ENCODE data around the gene IL7R. TPM values are rescaled to one million over a fixed set of nuclear protein-coding genes. Genes with fewer than 3 reads are reported as not detected.
"Not testable (repeated sequence)": the region's sequence is repeated elsewhere in the genome, so short reads cannot be mapped to it uniquely, and the experiment has no call there.

The IL7R gene
- total RNA-seq, 1 experiment from 2014 or later: not detected

DNA sequence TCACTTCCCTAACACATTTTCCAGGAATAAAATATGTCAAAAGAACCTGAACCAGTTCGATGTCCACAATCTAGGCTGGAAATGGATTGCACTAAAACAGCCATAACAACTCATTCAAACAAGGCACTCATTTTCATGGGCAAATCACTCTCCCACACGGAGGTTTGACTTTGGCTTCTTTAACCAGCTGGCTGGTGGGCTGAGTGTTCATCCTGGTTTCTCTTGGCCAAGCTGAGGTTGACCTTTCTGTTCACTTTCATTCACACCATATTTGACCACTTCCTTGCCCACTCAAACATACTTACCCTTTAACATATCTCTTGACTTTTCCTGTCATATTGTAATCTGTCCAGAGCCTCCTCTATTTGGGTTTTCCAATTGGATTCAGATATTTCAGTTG, 5.4 kb downstream of the IL7R start:
- no peak for DNase-seq (ENCODE audit: low spot score)
- in situ Hi-C loops (cut with HindIII; ENCODE audit: low sequenced_read_pairs): no loop called here

DNA sequence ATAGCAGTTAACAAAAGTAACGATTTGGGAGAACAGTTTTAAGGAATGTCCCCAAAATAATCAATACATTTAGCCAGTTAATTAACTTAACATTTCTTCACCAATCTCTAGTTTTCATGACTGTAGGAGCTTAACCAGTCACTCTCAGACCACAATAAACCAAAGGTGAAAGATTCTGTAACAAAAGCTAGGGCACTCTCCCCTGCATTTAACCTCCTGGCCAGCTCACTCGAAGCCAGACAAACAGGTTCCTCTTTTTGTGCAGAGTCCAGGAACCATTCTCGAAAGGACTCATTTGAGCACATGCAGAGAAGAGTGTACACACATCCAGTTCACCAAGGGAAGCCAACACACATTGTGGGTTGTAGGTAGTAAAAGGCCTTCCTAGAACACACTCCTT, 6.5 kb downstream of the IL7R start:
- in situ Hi-C loops (cut with HindIII; ENCODE audit: low sequenced_read_pairs): no loop called here
- DNase-seq (ENCODE audit: low spot score): no peak

DNA sequence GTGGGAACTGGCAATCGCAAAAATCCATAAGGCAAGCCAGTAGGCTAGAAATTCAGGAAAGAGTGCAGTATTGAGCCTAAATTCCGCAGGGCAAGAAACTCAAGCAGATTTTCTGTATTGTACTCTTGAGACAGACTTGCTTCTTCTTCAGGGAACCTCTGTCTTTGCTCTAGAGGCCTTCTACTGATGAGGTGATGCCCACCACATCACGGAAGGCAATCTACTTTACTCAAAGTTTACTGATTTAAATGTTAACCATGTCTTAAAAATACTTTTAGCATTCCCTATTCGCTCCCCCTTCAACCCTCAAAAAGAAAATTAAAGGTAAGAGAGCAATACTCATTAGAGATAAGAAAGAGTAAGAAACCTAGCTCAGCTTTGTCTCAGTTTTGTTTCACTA, 11.3 kb downstream of the IL7R start:
- no peak for DNase-seq (ENCODE audit: low spot score)
- in situ Hi-C loops (cut with HindIII; ENCODE audit: low sequenced_read_pairs): no loop called here

DNA sequence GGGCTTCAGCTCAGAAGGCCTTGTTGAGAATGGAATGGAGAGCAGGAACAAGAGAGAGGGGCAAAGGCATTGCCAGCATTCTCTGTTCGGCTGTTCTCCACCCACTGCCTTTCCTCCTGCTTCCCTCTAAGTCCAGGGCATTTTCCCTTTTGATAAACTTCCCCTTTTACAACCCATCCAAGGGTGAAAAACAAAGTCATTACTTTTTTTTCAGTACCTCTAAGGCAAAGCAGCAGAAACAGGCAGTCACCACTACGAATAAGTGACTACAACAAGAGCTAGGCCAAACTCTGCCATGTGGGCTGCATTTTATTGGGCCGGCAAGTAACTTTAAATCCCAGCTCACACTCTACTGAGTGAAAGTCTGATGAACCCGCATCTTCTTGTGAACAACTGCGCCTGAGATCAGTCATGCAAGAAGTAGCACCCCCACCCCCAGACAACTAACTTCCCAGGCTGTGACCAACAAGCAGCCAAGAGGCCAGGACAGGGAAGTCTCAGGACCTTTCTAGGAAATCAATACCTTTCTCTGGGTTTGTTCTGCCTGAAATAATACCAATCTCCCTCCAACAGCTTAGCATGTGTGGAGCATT, 13.1 kb downstream of the IL7R start:
- no peak for DNase-seq (ENCODE audit: low spot score)
- in situ Hi-C loops (cut with HindIII; ENCODE audit: low sequenced_read_pairs): no loop called here

DNA sequence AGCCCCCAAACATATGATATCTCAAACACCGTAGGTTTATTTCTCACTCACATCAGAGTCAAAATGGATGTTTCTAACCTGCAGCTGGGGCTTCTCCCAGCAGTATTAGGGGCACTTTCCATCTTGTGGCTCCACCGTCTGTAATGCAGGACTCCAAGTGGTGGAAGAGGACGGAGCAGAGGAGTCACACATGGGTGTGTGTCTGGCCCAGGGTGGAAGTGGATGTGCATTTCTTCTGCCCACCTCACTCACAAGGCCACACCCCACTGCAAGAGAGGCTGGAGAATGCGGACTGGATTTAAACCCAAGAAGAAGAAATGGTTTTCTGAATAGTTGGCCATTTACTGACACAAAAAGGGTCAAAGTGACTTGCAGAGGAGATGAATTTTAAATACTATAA, 13.9 kb downstream of the IL7R start:
- no peak for DNase-seq (ENCODE audit: low spot score)
- in situ Hi-C loops (cut with HindIII; ENCODE audit: low sequenced_read_pairs): no loop called here

DNA sequence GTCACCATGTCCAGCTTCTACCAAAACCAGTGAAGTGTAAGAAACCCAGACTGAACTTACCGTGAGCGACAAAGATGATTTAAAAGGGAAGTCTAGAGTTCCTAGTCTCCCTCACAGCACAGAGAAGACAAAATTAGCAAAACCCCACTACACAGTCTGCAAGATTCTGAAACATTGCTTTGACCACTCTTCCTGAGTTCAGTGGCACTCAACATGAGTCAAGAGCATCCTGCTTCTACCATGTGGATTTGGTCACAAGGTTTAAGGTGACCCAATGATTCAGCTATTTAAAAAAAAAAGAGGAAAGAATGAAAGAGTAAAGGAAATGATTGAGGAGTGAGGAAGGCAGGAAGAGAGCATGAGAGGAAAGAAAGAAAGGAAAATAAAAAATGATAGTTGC, 19.8 kb downstream of the IL7R start:
- in situ Hi-C loops (cut with HindIII; ENCODE audit: low sequenced_read_pairs): no loop called here

DNA sequence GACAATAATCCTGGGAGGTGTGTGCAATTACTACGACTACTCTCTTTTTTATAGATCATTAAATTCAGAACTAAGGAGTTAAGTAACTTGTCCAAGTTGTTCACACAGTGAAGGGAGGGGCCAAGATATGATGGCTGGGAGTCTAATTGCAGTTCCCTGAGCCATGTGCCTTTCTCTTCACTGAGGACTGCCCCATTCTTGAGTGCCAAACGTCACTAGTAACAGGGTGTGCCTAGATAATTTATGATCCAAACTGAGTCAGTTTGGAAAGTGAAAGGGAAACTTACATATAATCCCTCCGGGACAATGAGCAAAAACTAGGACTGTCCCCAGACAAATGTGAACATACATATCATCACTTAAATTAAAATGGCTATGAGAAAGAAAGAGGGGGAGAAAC, 20.2 kb downstream of the IL7R start:
- in situ Hi-C loops (cut with HindIII; ENCODE audit: low sequenced_read_pairs): no loop called here
- no peak for DNase-seq (ENCODE audit: low spot score)

More for the DNA sequence above, 19.8 kb downstream of the IL7R start:
- no peak for DNase-seq (ENCODE audit: low spot score)

DNA sequence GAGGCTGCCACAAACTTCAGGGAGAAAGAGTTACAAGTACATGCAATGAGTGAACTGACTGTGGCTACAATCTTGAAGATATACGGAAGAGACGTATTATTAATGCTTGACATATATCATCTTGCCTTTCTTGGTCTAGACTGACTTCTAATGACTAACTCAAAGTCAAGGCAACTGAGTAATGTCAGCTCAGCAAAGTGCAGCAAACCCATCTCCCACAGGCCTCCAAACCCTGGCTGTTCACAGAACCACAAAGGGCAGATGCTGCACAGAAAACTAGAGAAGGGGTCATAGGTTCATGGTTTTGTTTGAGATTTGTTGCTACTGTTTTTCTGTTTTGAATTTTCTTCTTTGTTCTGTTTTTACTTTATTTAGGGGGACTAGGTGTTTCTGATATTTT, 21.0 kb downstream of the IL7R start:
- in situ Hi-C loops (cut with HindIII; ENCODE audit: low sequenced_read_pairs): no loop called here
- DNase-seq (ENCODE audit: low spot score): no peak

DNA sequence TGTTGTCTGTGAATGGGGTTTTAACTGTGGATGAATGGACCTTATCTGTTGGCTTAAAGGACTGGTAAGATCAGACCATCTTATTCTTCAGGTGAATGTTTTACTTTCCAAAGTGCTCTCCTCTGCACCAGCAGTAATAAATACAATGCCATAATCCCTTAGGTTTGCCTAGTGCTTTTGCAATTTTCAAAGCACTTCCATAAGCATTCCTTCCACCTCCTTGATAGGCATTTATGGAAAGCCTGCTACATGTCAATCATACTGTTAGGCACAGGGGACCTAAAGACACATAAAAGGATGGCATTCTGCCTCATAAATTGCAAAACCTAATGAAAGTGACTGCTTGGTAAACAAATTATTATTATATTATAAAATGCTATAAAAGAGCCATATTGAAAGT, 21.4 kb downstream of the IL7R start:
- in situ Hi-C loops (cut with HindIII; ENCODE audit: low sequenced_read_pairs): no loop called here
- DNase-seq (ENCODE audit: low spot score): no peak

DNA sequence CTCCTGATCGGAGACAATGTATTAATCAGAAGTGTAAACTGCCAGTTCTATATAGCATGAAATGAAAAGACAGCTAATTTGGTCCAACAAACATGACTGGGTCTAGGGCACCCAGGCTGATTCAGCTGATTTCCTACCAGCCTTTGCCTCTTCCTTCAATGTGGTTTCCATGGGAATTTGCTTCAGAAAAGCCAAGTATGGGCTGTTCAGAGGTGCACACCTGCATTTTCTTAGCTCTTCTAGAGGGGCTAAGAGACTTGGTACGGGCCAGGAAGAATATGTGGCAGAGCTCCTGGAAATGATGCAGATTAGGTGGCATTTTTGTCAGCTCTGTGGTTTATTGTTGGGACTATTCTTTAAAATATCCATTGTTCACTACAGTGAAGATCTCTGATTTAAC, 22.4 kb downstream of the IL7R start:
- in situ Hi-C loops (cut with HindIII; ENCODE audit: low sequenced_read_pairs): no loop called here

DNA sequence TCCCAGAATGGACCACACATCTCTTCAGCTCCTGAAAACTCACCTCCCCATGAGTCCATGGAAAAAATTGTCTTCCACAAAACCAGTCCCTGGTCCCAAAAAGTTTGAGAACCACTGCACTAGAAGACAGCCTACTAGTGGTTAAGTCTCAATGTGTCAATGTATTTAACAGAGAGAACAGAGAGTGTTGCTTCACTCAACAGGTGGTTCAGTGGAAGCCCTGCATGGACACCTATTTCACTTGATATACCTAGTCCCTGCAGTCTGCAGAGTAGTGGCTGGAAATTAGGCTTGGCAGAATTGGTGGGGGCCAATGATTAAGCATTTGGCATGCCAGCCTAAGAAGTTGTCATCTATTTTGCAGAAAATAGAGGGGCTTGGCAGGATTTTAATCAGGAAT, 23.0 kb downstream of the IL7R start:
- in situ Hi-C loops (cut with HindIII; ENCODE audit: low sequenced_read_pairs): no loop called here
- no peak for DNase-seq (ENCODE audit: low spot score)

More for the DNA sequence above, 22.4 kb downstream of the IL7R start:
- no peak for DNase-seq (ENCODE audit: low spot score)

DNA sequence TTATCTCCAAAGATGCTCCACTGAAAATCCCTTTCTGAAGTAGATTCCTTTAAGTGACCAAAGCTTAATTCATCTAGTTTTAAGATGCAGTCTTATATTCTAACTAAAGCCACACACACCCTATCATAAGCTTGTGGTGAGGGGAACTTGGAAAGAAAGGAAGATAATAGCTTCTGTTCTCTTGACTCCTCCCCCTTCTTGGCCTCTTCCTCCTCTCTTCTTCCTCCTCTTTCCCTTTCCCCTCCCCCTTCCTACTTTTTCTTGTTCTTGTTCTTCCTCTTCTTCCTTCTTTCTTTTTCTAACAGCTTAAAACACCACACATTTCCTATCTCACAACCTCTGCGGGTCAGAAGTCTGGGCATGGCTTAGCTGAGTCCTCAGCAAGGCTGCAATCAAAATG, 23.5 kb downstream of the IL7R start:
- in situ Hi-C loops (cut with HindIII; ENCODE audit: low sequenced_read_pairs): no loop called here
- no peak for DNase-seq (ENCODE audit: low spot score)

DNA sequence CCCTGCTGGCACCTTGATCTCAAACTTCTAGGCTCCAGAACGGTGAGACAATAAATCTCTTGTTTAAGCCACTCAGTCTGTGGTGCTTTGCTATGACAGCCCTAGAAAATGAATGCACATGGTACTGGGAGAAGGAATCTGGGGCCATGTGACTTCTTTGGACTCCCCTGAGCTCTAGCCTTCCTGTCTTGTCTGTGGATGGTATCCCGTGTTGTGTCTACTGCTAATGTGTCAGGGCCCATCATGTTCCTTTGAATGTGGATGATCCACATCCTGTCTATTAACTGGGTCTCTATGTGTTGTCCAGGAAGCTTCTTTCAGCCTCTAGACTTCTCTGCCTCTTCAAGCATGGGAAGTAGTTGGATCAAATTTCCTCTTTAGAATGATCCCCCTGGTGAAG, 25.1 kb downstream of the IL7R start:
- no peak for DNase-seq (ENCODE audit: low spot score)
- in situ Hi-C loops (cut with HindIII; ENCODE audit: low sequenced_read_pairs): no loop called here

DNA sequence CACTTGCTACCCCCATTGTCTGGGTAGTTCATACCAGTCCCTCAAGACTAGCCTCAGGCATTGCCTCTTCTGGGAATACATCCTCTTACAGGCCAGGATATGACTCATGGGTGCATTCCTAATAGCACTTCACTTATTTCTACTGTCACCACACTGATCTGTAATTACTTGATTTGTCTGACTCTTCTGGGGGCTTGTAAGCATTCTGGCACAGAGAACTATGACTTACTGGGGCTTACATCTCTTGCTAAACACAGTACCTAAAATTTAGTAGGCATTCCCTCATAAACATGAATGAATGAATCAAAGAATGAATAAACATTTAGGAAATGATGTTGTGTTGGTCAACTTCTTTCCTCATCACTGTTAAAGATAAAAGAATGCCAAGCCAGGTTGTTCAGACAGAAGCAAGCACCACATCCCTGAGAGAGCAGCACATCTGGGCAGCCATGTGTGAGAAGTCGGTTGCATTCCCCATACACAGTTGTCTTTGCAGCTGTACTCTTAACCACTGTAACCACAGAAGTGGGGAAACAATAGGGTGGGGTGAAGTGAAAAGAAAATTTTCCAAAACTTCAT, 27.6 kb downstream of the IL7R start:
- no peak for DNase-seq (ENCODE audit: low spot score)
- in situ Hi-C loops (cut with HindIII; ENCODE audit: low sequenced_read_pairs): no loop called here

DNA sequence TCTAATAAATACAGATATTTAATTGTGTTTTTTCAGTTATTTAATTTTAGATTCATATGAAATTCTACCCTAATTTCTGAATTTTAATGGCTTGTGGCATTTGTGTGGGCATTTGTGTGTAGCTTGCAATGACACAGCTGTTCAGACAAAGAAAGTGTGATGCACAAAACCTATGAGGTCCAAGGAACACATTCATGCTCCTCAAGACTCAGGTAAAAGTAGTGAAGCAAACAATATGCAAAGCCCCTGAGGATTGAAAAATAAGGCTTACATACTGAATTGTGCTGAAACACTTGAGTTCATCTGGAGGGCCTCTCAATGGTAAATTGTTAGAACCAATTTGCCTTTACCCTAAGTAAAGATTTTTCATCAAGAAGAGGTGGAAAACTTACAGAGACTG, 28.1 kb downstream of the IL7R start:
- in situ Hi-C loops (cut with HindIII; ENCODE audit: low sequenced_read_pairs): no loop called here

DNA sequence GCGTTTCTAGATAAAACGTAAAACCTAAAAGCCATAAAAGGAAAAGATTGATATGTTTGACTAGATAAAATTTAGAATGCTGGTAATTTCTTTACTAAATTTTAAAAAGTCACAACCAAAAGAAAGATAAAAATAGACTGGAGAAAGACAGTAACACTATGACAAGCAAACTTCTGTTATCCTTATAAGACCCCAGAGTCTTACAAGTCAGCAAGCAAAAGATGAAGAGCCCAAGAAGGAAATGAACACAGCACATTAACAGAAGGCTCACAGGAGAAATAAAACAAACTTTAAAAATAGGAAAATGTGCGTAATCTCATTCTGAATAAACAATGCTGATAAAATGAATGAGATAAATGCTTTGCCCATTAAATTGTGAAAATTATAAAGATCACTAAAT, 29.7 kb downstream of the IL7R start:
- no peak for DNase-seq (ENCODE audit: low spot score)
- in situ Hi-C loops (cut with HindIII; ENCODE audit: low sequenced_read_pairs): no loop called here

More for the DNA sequence above, 28.1 kb downstream of the IL7R start:
- DNase-seq (ENCODE audit: low spot score): no peak

DNA sequence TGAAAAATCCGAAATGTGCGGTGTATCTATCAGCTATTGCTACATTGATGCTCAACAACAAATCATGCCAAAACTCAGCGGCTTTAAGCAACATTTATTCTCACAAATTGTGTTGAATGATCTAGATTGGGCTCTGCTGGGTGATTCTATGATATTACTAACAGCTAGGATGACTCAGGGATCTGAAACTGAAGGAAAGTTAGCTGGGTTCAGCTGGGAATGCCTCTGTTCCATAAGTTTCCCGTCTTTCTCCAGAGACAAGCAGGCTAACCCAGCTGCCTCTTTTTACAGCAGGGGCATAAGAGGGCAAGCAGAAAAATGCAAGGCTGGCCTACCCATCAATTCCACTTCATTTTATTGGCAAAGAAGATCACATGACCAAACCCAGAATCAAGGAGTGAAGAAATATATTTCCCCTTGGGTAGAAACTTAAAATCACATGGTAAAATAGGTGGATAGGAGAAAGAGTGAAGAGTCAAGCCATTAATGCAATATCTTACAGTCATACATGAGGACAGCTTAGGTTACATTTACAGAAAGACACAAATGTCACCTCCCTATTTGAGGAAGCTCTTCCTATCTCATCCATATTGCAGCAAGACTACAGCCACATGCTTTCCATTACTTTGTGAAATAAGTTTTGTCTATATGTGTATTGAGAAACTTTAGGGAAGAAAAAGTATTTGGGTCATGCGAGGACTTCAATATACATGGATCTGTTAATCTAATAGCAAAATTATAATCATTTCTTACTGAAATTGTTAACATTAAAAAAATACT, 30.8 kb downstream of the IL7R start:
- DNase-seq (ENCODE audit: low spot score): no peak
- in situ Hi-C loops (cut with HindIII; ENCODE audit: low sequenced_read_pairs): no loop called here

DNA sequence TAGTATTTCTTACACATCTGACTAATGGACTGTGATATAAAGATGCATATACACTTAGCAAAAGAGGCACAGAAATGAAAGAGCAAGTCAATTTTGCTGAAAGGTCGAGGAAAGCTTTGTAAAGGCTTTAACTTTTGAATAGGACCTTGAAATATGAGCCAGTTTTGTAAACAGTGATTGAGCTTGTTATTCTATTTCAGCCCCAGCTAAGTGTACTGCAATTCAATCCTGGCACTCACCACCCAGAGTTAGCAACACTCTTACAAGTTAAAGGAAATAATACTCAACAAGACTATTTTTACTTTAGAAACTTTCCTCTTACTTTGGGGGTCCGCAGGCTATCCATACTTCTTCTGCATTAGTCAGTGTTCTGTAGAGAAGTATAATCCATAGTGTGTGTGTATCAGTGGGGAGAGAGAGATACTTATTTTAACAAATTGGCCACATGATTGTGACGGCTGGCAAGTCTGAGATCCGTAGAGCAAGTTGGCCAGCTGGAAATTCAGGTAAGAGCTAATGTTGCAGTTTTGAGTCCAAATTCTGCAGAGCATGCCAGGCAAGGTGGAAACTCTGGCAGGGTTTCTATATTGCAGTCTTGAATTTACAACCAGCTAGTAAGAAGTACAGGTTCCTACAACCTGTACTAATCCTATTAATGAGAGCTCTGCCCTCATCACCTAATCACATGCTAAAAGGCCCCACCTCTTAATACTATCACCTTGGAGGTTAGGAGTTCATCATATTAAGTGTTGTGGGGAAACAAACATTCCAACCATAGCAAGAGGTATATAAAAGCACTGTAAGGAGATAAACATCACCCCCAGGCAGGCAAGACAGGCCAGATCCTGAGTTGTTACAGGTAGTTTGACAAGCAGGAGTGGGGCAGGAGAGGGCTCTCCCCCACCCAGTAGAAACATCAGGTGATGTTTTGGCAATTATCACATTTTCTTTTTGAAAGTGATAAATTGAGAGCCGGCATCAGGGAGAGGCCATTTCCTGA, 33.6 kb downstream of the IL7R start:
- in situ Hi-C loops (cut with HindIII; ENCODE audit: low sequenced_read_pairs): no loop called here
- no peak for DNase-seq (ENCODE audit: low spot score)

DNA sequence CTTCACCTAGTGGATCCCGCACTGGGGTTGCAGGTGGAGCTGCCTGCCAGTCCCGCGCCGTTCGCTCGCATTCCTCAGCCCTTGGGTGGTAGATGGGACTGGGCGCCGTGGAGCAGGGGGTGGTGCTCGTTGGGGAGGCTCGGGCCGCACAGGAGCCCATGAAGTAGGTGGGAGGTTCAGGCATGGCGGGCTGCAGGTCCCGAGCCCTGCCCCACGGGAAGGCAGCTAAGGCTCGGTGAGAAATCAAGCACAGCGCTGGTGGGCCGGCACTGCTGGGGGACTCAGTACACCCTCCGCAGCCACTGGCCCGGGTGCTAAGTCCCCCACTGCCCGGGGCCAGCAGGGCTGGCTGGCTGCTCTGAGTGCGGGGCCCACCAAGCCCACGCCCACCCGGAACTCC, 36.1 kb downstream of the IL7R start:
- in situ Hi-C loops (cut with HindIII; ENCODE audit: low sequenced_read_pairs): not testable (repeated sequence)

DNA sequence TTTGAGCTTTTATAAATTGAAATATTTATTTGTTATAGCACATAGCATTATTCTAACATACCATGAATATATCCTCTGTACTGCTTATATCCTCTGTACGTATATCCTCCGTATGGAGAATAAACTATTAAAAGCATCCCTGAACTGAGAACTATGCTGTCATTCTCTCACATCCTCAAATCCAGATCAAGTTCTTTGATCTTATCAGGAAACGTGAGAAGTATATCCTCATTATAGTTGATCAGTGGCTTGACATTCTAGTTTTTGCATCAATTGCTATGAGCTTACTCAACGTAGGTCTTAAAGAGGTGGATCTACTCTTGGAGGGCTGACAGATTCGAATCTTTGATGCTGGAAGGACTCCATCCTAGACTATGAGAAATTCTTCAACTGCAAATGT, 37.4 kb downstream of the IL7R start:
- DNase-seq (ENCODE audit: low spot score): no peak
- in situ Hi-C loops (cut with HindIII; ENCODE audit: low sequenced_read_pairs): no loop called here

More for the DNA sequence above, 36.1 kb downstream of the IL7R start:
- not testable (repeated sequence) for DNase-seq (ENCODE audit: low spot score)
